ENCODE results near the gene ZNF605.
"Not testable (repeated sequence)": the region's sequence is repeated elsewhere in the genome, so short reads cannot be mapped to it uniquely, and the experiment has no call there.

The ZNF605 gene

DNA sequence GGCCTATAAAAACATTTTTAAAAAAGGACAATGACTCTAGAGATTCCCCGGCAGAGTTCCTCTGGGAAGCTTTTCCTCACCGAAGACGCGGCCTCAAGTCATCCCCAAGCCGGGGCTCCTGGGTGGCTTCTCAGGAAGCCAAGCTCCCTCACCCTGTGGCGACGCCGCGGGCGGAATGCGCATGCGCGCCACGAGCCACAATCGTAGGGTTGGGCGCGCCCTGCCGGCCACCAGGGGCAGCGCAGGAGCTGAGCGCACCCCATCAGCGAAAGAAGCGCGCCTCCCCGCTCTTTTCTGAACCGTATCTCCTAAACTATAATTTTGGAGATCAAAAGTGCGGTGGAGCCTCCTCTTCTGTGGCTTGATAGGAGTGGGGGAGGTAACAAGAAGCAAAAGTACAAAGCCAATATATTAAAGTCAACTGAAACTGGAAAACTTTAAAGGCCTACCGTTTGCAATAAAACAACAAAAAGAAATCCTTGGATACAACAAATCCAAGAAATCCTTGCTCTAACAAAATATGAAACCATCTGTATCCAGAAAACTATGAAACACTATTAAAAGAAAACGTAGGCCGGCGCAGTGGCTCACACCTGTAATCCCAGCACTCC is 51.3 kb downstream of the ZNF605 start:
- DNase-seq = no peak

DNA sequence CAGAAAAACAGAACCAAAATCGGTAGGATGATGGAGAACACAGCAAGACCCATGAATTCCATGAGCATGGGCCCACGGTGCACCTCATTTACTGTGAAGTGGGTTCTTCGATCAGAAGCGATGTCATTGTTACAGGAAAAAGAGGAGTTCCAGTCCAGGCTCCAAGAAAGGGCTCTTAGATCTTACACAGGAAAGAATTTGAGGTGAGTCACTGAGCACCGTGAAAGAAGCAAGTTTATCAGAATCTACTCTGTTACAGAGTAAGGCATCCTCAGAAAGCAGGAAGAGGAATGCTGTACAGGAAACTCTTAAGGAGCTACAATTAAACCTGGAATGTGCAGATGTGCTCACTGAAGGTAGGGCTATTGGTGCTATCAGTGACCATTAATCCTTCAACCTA is 57.1 kb downstream of the ZNF605 start:
- no peak for DNase-seq

DNA sequence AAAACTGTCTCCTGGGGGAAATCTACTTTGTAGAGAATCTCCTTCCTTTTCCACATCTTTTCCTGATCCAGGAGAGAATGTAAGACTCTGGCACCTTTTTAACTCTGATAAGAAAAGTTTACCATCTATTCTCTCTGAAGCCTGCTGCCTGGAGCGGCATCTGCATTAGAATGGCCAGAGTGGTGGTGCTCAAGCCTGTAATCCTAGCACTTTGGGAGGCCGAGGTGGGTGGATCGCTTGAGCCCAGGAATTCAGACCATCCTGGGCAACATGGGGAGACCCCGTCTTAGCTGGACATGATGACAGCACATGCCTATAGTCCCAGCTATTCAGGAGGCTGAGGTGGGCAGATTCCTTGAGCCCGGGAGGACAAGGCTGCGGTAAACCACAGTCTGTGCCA is 67.3 kb downstream of the ZNF605 start:
- DNase-seq = no peak

DNA sequence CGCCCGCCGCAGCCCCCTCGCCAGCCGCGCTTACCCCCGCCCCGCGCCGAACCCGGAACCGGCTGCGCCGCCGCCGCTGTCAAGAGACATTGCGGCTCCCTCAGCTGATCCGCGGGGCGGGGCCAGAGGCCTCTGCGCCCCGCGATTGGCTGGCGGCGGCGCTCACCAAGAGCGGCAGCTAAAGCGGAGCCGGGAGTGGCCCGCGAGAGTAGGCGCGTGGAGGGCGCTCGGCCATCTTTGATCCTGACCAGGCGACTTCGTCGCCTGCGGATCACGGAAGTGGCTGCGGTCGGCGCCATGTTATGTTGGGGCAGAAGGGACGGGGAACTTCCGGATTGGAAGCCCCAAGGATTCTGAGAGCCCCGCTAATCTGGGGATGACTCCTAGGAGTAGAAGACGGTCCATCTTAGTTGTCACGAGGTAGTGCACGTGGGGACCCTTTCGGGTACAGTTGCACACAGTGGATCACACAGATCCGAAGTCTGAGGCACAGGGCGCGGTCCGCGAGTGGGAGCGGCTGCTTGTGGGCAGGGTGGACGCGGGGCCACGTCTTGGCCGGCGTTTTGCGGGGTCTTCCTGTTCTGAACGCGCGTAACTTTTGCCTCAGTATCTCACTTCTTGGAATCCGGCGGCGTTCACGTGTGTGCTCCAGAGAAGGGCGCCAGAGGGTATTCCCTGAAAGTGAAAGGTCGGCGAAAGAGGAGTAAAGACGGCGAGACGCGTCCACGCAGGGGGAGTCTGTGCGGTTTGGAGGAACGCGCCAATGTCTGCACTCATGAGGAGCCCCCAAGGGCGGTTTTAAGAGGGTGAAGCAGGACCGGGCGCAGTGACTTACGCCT is 68.4 kb downstream of the ZNF605 start, which contains the start of gene CHFR:
Gene CHFR (minus strand): TSS at position 93 of the 839 bp plus-strand sequence. CDS start 277 bp downstream, outside the sequence.
- DNase-seq = peak; percentile 96

DNA sequence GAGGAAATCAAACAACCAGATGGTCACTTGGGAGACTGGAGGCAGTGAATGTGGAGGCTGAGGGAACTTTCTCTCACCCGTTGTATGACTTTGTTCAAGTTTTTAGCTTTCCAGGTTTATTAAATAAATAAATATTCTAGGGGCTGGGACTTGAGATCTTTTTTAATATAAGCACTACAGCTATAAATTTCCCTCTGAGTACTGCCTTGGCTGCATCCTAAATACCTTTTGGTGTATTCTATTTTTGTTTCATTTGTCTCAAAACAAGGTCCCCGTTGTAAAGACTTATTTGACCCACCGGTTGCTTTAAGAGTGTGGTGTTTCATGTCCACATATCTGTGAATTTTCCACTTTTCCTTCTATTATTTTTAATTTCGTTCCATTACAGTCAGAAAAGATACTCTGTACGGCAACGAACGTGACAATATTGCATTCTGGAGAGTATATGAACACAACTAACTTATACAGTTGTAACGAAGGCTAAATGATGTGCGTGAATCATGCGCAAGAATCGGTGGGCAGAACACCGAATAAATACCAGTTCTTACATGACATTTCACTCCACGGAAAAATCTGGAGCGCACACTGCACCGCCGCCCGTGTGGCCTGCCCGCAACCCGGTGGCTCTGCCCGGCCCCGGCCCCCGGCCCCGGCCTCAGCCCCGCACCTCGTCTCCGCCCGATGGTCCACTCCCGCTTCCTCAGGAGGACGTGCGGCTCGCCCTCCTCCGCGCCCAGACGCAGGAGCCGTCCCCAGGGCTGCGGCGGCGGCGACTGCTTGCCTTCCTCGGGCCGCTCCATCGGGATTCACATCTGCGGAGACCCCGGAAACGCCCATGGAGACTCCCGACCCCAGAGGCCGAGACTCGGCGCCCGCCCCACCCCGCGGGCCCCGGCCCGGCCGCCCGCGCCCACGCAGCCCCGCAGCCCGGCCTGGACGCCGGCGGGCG is 69.3 kb downstream of the ZNF605 start:
- DNase-seq = no peak

DNA sequence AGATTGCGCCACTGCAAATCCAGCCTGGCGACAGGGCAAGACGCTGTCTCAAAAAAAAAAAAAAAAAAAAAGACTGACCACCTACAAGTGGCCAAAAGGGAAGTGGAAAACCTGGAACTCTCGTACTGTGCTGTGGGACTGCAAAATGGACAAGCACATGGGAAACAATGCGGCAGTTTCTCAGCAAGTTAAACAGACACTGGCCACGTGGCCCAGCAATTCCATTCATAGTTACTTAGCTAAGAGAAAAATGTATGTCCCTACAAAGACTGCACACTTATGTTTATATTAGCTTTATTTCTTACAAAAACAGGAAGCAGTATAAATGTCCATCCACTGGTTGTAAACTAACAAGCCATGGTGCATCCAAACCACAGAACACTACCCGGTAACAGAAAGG is 74.3 kb downstream of the ZNF605 start:
- DNase-seq = no peak

DNA sequence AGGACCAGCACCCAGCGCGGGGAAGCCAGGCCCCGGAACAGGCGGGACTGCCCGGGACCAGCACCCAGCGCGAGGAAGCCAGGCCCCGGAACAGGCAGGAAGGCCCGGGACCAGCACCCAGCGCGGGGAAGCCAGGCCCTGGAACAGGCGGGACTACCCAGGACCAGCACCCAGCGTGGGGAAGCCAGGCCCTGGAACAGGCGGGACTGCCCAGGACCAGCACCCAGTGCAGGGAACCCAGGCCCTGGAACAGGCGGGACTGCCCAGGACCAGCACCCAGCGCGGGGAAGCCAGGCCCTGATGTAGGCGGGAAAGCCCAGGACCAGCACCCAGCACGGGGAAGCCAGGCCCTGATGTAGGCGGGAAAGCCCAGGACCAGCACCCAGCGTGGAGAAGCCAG is 81.5 kb downstream of the ZNF605 start:
- not testable (repeated sequence) for DNase-seq

DNA sequence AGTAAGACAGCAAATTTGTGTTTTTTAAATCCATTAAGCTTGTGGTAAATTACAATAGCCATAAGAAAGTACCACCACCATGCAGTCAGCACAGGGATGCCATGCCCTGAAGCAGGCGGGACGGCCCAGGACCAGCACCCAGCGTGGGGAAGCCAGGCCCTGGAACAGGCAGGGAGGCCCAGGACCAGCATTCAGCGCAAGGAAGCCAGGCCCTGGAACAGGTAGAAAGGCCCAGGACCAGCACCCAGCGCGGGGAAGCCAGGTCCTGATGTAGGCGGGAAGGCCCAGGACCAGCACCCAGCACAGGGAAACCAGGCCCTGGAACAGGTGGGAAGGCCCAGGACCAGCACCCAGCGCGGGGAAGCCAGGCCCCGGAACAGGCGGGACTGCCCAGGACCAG is 81.9 kb downstream of the ZNF605 start:
- no peak for DNase-seq

DNA sequence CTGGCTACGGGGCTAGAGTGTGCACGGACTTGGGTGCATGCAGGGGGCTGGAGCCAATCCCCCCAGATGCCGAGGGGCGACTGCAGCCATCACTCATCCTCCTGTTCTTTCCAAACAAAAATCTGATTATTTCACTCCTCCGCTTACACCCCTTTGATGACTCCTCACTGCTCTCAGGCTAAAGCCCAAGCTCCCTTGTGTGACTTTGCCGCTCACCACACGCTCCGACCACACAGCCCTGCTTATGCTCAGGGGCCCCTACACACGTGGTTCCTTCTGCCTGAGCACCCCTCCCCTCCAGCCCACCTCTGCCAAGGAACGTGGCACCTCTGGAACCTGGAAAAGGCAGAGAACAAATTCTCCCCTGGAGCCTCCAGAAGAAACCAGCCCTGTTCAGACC is 82.4 kb downstream of the ZNF605 start:
- no peak for DNase-seq

DNA sequence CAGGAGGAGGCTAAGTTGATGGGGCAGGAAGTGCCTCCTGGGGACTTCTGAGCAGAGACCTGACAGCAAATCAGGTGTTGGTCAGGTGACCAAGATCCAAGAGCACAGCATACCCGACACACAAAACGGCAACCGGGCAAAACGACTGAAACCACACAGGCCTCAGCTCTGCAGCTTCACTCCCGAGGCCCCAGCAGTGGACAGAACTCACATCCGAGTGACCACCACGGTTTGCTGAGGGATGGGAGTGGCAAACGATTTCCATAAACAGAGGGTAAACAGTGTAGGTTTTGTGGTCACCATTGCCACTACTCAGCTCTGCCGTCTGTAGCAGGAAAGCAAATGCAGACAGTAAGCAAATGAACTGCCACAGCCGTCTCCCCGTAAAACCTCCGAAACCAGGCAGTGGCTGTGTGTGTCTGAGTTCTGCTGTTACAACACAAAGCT is 83.1 kb downstream of the ZNF605 start:
- no peak for DNase-seq

DNA sequence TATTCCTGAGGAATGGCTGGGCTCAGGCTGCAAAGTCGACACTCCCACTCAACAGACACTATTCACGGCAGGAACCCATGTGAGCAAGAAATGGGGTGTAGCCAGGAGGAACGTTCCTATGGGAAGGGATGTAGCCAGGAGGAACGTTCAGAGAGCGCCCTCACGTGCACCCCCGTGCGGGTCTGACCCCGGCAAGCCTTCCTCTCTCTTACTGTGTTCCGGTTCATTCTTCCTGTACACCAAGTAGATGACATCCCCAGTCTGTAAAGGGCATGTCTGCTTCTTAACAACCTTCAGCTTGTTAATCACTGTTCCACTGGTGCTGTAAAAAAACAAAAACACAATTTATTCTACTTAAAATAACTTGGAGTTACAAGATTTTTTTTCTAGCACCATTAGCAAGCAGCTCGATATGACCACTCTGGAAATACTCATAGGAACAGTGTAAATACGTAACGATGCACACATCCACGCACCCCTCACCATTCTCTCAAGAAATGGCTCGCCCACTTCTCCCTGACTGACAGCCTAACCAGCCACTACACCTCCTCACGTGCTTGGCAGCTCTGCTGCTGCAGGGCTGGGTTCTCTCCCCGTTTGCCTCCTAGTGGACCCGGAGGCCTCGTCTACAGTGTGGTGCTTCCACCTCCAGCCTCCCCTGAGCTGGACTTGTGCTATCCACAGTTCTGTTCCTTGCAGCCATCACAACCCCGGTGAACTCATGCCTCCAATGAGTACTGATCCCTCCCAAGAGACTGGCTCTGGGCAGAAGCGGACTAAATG is 83.8 kb downstream of the ZNF605 start:
- no peak for DNase-seq

DNA sequence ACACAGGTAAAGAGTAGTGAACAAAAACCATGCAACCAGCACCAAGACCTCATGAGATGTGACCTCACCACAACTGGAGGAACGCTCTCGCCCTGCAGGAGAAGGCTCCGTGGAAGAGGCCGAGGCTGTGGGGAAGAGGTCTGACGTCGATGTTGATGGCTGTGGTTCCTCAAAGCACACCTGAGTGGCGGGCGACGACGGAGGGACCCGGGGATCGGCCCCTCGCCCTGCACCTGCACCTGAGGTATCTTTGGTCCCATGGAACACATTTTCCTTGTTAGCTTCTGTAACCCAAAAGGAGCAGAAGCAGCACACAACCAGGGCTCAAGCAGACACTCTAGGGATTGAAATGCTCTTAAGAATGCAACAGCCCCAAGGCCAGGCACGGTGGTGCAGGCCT is 86.6 kb downstream of the ZNF605 start:
- DNase-seq = no peak

Data from DMS153 (cell line).